OCI-LY1 (cell line): ENCODE results near the gene ZCCHC17.

Experiments
- H2AFZ ChIP-seq: fragments of 200-600 bp; sonication (generic), shearing (Covaris generic); 2 replicates; pipeline ENCODE4 v1.6.0; 2014; ENCODE audit warnings: antibody characterized with exemption, mild to moderate bottlenecking, low read length
- H3F3A ChIP-seq: fragments of 200-600 bp; sonication (generic), shearing (Covaris generic); 2 replicates; pipeline ENCODE4 v1.6.0; 2014; ENCODE audit warnings: mild to moderate bottlenecking, antibody characterized with exemption, low read length, moderate library complexity; ENCODE audit not compliant: insufficient read depth
- H3K27ac ChIP-seq: fragments of 200-600 bp; sonication (generic); 2 replicates; pipeline ENCODE4 v1.5.1; 2014; ENCODE audit warnings: low read length, mixed run types, mild to moderate bottlenecking, low read depth; ENCODE audit not compliant: poor library complexity, severe bottlenecking
- H3K27me3 ChIP-seq: fragments of 200-600 bp; sonication (generic); 2 replicates; pipeline ENCODE4 v1.6.0; 2014; ENCODE audit warnings: antibody characterized with exemption, mild to moderate bottlenecking, low read length, moderate library complexity; ENCODE audit not compliant: insufficient read depth
- H3K36me3 ChIP-seq: fragments of 200-600 bp; sonication (generic); 2 replicates; pipeline ENCODE4 v1.6.1; 2014; ENCODE audit warnings: mild to moderate bottlenecking, antibody characterized with exemption, low read length, moderate library complexity, mixed read lengths; ENCODE audit not compliant: insufficient read depth
- H3K4me1 ChIP-seq: fragments of 200-600 bp; sonication (generic); 2 replicates; pipeline ENCODE4 v1.5.1; 2014; ENCODE audit warnings: mild to moderate bottlenecking, low read length, moderate library complexity; ENCODE audit not compliant: insufficient read depth, severe bottlenecking
- H3K4me2 ChIP-seq: fragments of 200-600 bp; sonication (generic), shearing (Covaris generic); 2 replicates; pipeline ENCODE4 v1.6.1; 2014; ENCODE audit warnings: low read length
- H3K4me3 ChIP-seq: fragments of 200-600 bp; sonication (generic); 2 replicates; pipeline ENCODE4 v1.5.1; 2014; ENCODE audit warnings: low read length, low read depth, mild to moderate bottlenecking, mixed read lengths; ENCODE audit not compliant: poor library complexity, severe bottlenecking
- H3K79me2 ChIP-seq: fragments of 200-600 bp; shearing (Covaris generic); 2 replicates; pipeline ENCODE4 v1.6.1; 2016; ENCODE audit warnings: mixed run types, low read length, mixed read lengths; ENCODE audit not compliant: insufficient read depth
- H3K9ac ChIP-seq: fragments of 200-600 bp; sonication (generic), shearing (Covaris generic); 2 replicates; pipeline ENCODE4 v1.6.1; 2014; ENCODE audit warnings: mild to moderate bottlenecking, low read length, mixed read lengths
- H3K9me2 ChIP-seq: fragments of 200-600 bp; sonication (generic), shearing (Covaris generic); 2 replicates; pipeline ENCODE4 v1.6.1; 2014; ENCODE audit warnings: low read depth, mild to moderate bottlenecking, low read length, mixed read lengths
- H3K9me3 ChIP-seq: fragments of 200-600 bp; shearing (Covaris generic); 2 replicates; pipeline ENCODE4 v1.6.1; 2014; ENCODE audit warnings: low read length, mixed read lengths
- H4K20me1 ChIP-seq: fragments of 200-600 bp; sonication (generic), shearing (Covaris generic); 2 replicates; pipeline ENCODE4 v1.6.0; 2016; ENCODE audit warnings: mild to moderate bottlenecking, low read length; ENCODE audit not compliant: insufficient read depth
- EZH2 ChIP-seq: fragments of 200-600 bp; sonication (generic), shearing (Covaris generic); IDR thresholded peaks from 2 replicates; pipeline ENCODE4 v1.8.0; 2017; ENCODE audit warnings: borderline replicate concordance, mixed run types, mild to moderate bottlenecking, antibody characterized with exemption, low read length, moderate library complexity, mixed read lengths
- TF ChIP-seq, protein P1 (sequence below): fragments of 200-600 bp; sonication (generic), shearing (Covaris generic); IDR thresholded peaks from 2 replicates; pipeline ENCODE4 v1.5.1; 2017; ENCODE audit warnings: mild to moderate bottlenecking, antibody characterized with exemption, low read length, moderate library complexity, mixed read lengths

The ZCCHC17 gene

DNA sequence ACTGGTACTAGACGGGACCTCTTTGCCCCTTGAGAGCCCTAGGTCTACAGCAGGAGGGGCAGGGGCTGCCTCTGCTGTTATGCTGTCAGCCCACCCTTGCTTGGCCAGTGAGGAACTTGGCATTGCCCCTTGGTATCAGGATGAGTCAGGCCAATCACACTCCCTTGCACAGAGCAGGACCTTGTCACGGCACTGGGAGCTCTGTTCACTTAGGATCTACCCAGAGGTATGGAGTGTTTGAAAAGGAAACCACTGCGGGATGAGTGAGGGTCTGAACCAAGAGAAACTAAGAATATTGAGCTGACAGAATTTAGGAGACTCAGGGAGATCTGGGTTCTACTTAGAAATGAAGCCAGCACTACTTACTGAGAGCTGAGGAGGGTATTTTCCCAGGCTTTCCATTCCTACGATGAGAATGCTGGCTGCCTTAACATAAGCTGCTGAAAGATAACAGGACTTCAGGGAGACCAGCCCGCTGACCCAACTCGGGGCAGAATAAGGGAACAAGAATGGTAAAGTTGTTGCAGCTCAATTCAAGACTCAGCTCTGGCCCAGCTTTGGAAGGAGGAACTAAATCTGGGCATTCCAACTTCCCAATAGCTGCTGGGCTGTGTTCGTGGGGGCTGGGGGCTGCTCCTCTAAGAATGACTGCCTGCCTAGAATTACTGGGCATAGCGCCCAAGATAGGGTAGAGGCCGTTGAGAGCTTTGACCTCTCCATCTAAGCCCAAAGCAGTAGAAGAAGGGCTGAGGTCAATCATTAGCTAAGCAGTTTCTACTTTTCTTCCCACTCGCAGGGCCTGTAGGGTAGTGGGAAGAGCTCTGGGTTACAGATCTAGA is 74.5 kb downstream of the ZCCHC17 start:
- H3K4me2 ChIP-seq, result no peak overlapping the region
- H4K20me1 ChIP-seq, result no peaks in the 10 kb centered on the region
- no peaks in the 10 kb centered on the region for H3K9me2 ChIP-seq
- no peak overlapping the region for H3K27ac ChIP-seq
- no peak overlapping the region for H3K4me3 ChIP-seq
- H3K79me2 ChIP-seq, result no peaks in the 10 kb centered on the region
- peaks cover 8% of the 10 kb centered on the region for H3K4me1 ChIP-seq
- TF ChIP-seq, protein P1, sequence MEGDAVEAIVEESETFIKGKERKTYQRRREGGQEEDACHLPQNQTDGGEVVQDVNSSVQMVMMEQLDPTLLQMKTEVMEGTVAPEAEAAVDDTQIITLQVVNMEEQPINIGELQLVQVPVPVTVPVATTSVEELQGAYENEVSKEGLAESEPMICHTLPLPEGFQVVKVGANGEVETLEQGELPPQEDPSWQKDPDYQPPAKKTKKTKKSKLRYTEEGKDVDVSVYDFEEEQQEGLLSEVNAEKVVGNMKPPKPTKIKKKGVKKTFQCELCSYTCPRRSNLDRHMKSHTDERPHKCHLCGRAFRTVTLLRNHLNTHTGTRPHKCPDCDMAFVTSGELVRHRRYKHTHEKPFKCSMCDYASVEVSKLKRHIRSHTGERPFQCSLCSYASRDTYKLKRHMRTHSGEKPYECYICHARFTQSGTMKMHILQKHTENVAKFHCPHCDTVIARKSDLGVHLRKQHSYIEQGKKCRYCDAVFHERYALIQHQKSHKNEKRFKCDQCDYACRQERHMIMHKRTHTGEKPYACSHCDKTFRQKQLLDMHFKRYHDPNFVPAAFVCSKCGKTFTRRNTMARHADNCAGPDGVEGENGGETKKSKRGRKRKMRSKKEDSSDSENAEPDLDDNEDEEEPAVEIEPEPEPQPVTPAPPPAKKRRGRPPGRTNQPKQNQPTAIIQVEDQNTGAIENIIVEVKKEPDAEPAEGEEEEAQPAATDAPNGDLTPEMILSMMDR, result no peak
- TF ChIP-seq EZH2, result no peak
- H2AFZ ChIP-seq, result no peak overlapping the region
- H3K36me3 ChIP-seq, result no peaks in the 10 kb centered on the region; the same call in 1 of the 2 replicates
- H3K9ac ChIP-seq, result no peak overlapping the region
- no peaks in the 10 kb centered on the region for H3K9me3 ChIP-seq
- no peaks in the 10 kb centered on the region for H3K27me3 ChIP-seq
- no peaks in the 10 kb centered on the region for H3F3A ChIP-seq

DNA sequence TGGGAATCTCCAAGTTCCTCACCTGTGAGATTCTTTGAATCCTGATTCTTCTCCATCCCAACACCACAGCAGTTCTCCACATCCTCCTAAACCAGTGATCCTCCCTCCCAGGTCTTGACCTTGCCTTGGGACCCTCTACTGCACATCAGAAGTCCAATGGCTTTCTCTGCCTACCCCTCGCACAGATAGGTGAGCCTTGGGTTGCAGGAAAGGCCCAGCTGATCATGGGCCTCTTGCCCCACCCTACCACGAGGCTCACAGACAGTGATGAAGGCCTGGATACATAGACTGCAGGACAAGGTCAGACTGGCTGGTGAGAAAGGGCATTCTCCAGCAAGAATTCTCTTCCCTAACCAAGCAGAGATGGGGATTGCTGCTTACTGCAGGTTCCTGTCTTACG is 75.2 kb downstream of the ZCCHC17 start:
- Histone ChIP-seq H3K4me3 (no peak overlapping the region), H4K20me1 (no peaks in the 10 kb centered on the region), H3K79me2 (no peaks in the 10 kb centered on the region), H3K4me2 (no peak overlapping the region), H3K9me2 (no peaks in the 10 kb centered on the region), H2AFZ (no peak overlapping the region), H3K27me3 (no peaks in the 10 kb centered on the region), H3F3A (no peaks in the 10 kb centered on the region), H3K9me3 (no peaks in the 10 kb centered on the region), H3K9ac (no peak overlapping the region), H3K36me3 (no peaks in the 10 kb centered on the region; the same call in 1 of the 2 replicates), H3K4me1 (peaks cover 8% of the 10 kb centered on the region), H3K27ac (no peak overlapping the region)
- TF ChIP-seq, protein P1, result no peak
- TF ChIP-seq EZH2, result no peak

DNA sequence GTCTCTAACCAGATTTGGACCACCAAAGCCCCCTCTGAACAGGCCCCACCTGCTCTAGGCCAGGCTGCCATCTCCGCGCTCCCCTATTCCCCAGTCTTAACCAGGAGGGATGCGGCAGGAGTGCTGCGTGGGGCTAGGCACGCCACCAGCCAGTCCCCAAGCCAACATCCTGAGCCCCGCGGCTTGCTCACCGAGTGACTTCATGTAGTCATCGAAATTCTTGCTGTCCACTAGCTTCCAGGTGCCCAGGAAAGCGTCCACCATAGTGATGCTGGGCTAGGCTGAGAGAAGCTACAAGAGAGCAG is 75.9 kb downstream of the ZCCHC17 start:
- Histone ChIP-seq H4K20me1 (no peaks in the 10 kb centered on the region), H3K4me2 (peak overlapping the region; percentile 34; the same call in 1 of the 2 replicates), H3K27me3 (no peaks in the 10 kb centered on the region), H3K9ac (no peak overlapping the region), H3K79me2 (no peaks in the 10 kb centered on the region), H3K9me3 (no peaks in the 10 kb centered on the region), H3F3A (no peaks in the 10 kb centered on the region), H3K36me3 (no peaks in the 10 kb centered on the region), H2AFZ (no peak overlapping the region), H3K9me2 (no peaks in the 10 kb centered on the region), H3K4me3 (no peak overlapping the region), H3K27ac (no peak overlapping the region), H3K4me1 (peaks cover 8% of the 10 kb centered on the region)
- TF ChIP-seq, protein P1, result no peak
- TF ChIP-seq EZH2, result no peak
